Measurements from ENCODE around the gene KCNIP2.
"Not testable (repeated sequence)": the region's sequence is repeated elsewhere in the genome, so short reads cannot be mapped to it uniquely, and the experiment has no call there.

The KCNIP2 gene

DNA sequence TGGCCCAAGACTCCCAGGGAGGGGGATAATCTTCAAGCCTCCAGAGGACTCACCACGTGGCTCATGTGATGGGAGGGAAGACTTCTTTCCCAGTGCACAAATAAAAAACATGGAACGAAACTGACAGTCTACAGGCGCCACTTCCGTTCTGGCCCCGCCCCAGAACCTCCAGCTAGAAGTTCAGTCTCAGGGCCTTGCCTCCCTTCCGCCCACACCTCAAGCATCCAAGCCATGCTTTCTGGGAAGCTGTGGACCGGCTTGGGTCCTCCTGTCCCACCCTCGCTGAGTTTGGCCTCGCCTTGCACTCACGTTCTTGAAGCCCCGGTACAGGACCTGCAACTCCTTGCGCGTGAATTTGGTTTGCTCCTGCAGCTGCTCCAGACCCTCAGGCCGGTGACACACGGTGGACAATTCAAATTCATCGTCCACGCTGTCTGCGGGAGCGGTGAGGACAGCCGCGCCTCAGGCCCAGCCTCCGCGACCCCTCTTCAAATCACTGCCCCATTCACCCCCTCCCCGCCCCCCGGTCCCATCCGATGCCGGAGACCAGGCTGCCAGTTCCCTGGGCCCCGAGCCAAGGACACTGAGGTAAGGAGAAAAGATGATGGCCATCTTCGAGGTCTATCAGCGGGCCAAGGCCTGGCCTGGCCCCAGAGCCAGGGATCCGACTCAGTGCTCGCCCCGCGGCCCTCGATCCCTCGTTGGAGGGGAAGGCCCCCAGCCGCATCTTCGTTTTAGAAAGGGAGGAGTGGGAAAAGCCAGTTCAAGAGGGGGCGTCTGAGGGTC lies 14.6 kb downstream of the KCNIP2 start:
- no peak for DNase-seq (ENCODE audit: low read depth)

DNA sequence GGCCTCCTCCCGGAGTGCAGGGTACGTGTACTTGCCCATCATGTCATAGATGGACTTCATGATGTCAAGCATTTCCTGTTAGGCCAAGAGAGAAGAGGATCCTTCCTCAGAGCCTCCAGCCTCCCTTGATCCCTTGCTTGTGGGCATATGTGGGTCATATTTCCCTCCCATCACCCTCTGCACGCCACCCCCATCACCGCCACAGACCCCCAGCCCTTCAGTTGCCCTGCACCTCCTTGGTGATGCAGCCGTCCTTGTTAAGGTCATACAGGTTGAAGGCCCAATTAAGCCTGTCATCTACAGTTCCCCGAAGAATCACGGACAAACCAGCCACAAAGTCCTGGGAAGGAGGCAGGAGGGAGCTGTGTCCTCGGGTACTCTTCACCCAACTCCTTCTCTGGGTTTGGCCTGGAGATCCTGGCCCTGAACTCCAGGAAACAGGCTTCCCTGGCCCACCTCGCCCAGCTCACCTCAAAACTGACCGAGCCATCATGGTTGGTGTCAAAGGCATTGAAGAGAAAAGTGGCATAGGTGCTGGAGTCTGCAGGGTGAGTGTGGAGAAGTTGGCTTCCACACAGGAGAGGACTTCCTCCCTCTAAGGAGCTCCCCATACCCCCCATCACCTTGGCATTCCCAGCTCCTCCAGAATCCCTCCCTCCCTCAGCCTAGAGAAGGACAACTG lies 15.5 kb downstream of the KCNIP2 start:
- no peak for DNase-seq (ENCODE audit: low read depth)

DNA sequence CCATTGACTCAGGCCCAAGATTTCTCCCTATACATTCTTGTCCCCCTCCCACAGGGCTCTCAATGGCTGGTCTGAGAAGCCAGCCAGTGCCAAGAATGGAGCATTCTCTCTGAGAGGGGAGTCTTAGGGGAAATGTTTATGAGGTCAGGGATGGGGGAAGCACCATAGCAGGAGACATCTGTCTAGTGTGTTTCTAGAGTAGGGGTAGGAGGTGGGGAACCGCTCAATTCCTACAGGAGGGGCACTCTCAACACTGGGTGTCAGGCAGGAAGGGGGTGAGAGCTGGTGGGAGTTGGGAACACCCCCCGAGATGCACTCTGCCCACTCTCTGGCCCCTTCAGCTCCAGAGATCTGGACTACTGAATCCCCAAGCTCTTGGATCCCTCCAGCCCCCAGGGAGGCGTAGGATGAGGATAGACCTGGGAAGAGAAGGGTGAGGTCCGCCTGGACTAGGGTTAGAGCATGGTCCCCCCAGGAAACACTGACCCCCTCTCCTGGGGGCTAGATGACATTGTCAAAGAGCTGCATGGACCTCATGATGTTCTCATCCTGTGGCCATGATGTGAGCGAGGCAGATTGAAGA lies 16.7 kb downstream of the KCNIP2 start:
- DNase-seq (ENCODE audit: low read depth) = no peak

DNA sequence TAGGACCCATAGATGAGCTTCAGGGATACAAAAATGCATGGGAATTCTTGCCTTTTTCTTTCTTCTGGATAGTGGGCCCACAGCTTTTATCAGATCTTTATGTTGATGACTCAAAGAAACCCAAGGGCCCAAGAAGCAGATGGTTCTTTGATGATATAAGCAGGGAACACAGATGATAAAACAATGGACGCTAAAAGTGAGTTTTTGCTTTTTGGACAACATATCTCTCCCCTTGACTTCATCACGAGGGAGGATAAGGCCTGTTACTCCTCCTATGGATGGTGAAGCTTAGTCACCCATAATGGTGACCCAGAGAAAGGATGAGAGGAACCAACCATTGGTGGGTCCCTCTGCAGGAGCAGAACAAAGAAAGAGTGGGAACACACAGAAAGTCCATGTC lies 18.9 kb downstream of the KCNIP2 start:
- no peak for DNase-seq (ENCODE audit: low read depth)

DNA sequence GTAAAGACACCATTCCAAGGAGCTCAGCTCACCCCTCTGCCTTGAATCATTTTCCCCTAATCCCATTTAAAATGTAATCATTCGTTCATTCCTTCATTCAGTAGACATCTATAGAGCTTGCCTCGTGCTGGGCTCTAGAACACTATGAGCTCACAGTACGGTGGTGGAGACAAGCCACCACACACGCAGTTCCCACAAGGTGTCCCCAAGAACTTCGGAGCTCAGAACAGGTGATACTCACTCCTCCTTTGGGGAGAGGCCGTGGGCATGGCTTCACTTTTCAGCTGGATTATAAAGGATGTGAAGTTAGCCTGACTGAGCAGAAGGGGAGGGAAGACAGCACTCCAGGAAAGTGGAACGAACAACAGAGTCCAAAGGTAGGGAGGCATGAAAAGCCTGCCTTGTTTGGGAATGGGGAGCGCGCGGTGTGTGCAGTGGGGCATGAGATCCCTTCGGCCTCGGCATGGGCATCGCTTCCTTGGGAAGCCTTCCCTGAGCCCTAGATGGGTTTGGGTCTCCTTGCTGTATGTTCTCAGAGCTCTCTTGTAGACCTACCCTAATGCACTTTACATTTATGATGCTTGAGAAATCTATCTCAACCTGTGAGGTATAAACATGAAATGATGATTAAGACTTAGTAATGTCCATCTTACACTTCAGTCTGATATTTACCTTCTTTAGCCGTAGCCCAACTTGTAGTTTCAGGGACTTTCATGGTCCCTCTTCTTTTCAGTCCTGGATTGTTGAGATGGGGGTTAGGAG lies 24.5 kb downstream of the KCNIP2 start:
- no peak for DNase-seq (ENCODE audit: low read depth)

DNA sequence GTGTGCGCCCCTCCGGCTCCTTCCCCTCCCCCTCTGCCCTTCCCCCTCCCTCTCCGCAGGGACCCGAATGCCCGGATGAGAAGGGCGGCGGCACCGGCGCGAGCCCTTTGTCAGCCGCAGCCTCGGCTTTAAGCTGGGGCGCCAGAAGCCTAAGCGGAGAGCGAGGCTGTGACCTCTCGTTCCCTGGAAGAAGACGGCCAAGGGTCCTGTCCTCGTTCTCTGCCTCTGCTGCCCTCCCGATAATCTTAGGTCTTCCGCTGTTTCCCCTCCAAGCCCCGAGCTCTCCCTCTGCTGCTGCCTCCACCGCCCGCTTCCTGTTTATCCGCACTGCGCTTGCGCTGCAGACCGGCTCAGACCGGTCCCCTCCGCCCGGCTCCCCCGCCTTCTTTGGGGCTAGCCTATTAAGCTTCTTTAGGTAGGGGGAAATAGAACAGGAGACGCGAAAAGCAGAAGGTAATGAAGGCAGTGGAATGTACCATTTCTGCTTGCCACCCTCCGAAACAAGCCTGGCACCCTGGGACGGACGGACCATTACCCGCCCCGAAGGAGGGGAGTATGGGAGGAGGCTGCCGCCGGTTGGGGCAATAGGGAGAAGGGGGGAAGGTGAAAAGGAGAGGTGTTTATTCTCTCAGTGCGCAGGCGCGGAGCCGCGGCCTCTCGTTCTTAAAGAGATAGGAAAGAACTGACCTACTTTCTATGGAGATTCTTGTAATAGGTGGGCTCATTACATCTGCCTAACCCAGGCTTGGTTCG lies 25.3 kb downstream of the KCNIP2 start, which contains the start of gene OGA:
Gene OGA (minus strand): TSS at position 326 of the 753 bp plus-strand sequence. CDS start 422 bp downstream, outside the sequence.
- peak; percentile 96 for DNase-seq (ENCODE audit: low read depth)

DNA sequence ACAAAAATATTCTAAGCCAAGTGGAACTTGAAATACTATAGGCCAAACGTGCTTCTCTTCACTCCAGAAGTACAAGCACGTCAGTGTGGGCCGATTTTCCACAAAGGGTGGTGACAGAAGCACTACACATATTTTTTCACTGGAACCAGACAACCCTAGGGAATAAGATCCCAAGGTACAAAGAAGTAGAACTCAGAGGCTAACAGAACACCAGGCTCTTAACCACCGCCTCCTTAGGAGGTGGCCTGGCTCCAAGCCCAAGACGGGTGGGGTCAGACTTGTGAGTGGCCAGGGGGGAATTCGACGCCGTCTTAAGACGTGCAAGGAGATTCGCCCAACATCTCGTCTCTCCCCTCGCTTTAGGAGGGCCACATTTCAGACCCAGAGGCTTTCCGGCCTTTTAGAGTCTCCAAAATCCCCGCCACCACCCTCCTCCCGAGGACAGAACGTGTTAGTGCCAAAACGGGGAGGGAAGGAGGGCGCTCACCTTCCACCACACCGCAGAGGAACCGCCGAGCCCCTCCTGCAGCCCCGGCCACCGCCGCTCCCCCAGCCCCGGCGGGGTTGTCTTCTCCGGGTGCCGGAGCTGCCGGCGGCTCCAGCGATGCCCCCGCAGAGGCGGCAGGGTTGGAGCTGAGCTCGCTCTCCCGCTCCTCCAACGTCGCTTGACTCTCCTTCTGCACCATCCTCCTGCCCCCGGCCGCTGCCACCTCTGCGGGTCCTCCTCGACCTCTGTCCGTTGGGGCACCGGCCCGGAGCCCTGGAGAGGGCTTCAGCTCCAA lies 26.1 kb downstream of the KCNIP2 start:
- DNase-seq (ENCODE audit: low read depth) = no peak

DNA sequence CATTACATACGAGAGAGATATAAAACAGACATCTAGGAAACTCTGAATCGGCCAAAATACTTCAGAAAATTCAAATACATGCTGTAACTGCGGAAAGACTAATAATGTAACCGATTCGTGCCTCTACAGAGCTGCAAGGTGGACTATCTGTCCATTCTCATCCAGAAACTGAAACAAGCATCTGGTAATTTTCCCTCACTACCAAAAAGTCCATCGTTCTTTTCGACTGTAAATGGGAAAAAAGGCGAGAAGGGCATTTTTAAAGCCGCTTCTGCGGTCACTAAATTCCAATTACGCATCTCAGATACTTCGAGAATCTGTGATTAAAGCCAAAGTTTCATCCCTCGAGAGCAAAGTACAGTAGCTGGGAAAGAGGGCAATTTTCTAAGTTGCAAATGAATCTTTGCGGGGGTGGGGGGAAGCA lies 26.7 kb downstream of the KCNIP2 start:
- DNase-seq (ENCODE audit: low read depth) = no peak

DNA sequence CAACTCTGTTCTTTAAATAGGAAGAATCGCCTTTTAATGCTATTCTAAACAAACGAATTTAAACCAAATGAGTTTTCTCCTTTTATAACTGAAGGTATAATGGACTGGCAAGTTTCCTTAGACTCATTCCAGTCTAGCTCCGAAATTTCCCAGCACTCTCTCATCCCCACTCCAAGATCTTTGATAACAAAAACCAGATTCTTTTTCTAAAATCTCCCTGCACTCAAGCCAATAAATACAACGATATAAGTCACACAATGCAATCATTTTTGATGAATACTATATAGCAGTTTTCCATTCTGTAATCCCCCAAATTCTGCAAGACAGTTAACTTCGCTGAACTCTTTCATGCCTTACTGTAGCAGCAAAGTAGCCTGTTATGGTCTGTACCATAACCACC lies 27.2 kb downstream of the KCNIP2 start:
- no peak for DNase-seq (ENCODE audit: low read depth)

DNA sequence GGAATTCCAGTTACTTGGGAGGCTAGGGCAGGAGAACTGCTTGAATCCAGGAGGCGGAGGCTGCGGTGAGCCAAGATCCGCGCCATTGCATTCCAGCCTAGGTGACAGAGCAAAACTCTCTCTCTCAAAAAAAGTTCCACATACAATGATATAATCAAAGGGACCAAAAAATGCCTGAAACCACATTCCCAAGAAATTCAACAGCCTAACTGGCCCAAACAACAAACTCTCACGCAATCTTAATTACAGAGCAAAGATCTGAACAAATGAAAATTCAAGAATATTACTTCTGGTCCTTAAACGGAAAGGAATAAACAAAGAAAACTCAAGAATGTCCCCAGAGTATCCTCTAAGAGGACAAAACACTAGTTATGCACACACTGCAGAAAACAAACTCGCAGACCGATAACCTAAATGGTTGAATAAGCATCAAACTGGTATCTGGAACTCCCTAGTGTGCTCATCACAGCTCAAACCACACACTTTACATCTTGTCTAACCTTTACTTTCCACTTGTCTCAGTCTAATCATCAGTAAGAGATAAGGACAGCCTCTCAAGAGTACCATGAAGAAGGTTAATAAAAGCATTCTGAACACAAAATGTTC lies 29.0 kb downstream of the KCNIP2 start:
- DNase-seq (ENCODE audit: low read depth) = no peak

DNA sequence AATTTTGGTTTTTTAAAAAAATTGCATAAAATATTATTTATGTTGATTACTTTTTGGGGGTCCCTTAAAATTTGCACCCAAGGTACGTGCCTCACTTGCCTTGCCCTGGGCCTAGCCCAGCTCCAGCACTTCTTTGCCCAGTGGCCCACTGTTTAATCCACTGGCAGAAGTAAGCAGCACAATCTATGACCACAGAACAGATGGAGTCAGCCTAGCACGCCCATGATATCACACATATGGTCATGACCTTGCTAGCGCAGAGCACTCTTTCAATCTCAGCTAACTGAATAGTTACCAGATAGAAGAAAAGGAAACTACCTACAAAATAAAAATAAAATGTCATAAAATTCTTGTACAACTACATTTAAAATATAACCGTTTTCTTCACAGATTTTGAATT lies 31.0 kb downstream of the KCNIP2 start:
- no peak for DNase-seq (ENCODE audit: low read depth)

DNA sequence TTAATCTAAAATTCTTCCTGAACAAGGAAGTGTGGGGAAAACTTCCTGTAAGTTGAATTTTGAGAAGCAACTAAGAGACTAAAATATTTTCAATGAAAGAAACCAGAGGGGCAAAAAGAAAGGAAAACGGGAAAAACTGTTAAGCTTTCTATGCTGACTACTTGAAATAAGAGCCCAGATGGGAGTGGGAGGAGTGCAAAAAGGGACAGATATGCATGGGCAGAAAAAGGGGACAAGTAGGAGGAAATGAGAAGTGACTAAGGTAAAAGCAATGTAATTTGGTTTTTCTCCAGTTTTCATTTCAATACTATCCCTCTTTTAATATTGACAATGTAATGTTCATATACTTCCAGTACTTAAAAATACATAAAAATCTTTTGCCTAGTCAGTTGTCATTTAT lies 36.4 kb downstream of the KCNIP2 start:
- DNase-seq (ENCODE audit: low read depth) = no peak

DNA sequence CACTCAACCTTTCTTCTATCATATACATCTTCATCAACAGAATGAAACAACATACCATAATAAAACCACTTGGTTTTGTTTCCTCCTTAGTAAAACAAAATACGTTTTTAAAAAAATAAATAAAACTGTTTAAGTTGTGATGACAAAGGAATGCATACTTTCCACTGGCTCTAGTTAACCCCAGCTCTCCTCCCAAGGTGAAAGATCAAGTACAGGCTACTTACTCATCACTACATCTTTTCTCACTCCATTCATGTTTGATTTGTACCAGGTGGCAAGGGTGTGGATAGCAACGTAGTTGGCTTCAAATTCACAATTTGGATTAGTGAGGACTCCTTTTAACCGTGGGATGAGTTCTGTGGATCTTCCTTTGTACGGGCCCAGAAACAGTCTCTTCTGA lies 40.1 kb downstream of the KCNIP2 start:
- DNase-seq (ENCODE audit: low read depth) = no peak

DNA sequence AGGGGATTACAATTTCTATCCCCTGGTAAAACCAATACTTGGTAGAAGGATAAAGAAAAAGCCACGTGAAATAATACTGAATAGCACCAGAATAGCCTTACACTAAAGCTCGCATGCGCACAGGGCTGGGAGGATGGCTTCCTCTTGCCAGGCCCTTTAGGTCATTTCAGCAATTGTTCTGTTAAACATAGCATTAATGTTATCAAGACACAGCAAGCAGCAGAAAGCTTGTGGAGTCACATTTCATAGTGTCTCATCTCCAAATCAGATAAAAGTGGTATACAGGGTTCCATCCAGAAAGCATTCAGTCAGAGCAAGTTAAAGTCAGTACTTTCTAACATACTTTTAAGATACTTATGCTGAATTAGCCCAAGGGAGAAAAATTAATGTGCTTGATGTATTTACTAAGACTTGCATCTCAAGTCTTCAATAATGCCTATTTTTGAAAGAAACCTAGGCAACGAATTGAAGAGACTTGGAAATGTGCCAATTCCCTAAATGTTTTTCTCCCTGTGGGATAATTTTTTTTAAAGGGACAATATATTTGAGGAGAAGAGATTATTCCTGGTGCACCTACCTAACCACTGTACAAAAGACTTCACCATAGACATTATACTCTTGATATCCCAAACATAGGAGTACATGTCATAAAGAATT lies 46.1 kb downstream of the KCNIP2 start:
- DNase-seq (ENCODE audit: low read depth) = no peak

DNA sequence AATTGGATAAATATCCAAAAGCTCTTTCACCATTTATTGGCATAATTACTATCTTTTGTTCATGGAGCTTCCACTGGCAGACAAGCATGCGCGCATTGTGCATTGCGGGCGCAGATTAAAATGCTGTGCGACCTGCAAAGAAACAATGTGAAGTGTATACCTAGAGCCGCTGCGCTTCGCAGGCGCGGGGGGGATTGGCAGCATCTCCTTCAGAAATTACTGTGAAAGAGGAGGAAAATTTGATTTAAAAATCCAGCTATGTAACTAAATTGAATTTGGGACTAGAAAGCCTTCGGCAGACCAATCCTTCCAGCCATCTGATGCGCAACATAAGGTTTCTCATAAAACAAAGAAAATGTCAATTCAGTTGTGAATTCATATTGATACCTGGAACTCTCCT lies 50.1 kb downstream of the KCNIP2 start:
- DNase-seq (ENCODE audit: low read depth) = no peak

DNA sequence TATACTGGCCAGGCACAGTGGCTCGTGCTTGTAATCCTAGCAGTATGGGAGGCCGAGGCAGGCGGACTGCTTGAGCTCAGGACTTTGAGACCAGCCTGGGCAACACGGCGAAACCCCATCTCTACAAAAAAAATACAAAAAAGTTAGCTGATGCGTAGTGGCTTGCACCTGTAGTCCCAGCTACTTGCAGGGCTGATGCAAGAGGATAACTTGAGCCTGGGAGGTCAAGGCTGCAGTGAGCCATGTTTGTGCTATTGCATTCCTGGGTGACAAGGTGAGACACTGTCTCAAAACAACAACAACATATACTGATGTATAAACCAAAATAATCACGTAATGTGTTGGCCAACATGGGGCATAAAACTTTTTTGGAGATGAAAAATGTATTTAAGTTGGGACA lies 53.9 kb downstream of the KCNIP2 start:
- DNase-seq (ENCODE audit: low read depth) = no peak

DNA sequence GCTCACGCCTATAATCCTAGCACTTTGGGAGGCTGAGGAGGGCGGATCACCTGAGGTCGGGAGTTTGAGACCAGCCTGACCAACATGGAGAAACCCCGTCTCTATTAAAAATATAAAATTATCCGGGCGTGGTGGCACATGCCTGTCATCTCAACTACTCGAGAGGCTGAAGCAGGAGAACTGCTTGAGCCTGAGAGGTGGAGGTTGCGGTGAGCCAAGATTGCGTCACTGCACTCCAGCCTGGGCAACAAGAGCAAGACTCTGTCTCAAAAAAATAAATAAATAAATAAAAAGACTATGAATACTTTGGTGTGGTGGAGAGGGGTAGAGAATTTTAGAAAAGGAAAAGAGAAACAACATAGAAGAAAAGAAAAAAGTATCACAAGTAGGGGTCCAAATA lies 54.4 kb downstream of the KCNIP2 start:
- DNase-seq (ENCODE audit: low read depth) = not testable (repeated sequence)

DNA sequence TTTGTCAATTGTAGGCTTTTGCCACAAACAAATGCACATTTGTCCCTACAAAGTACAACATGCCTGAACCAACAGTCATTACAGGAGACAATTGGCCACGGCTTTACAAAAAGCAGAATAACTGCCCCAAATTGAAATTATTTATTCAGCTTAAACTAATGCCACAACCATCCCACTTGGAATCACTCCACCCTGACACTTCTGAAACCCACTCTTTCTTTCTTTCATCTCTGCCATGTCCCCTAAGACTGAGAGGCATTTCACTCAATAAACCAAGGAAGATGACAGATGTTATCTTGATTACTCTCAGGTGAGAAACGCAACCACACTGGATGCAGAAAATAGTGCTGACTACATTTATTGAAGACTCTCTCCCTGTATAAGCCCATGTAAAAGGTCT lies 57.8 kb downstream of the KCNIP2 start:
- no peak for DNase-seq (ENCODE audit: low read depth)

DNA sequence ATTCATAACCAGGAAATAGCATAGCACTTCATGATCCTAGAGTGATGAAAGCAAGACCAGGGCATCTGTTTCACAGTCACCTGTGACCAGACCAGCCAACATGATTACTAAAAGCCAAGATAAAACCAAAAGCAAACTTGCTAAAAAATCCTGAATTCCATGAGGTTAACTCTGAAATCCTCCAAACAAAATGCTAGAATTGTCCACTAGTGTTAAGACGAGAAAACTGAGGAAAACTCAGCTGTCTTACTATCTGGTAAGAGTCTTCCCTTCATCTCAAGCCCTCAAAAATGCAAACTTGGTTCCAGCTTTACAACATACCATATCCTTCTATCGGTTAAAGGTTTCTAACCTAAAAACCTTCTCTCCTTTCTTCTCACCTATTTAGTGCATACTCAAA lies 59.0 kb downstream of the KCNIP2 start:
- DNase-seq (ENCODE audit: low read depth) = no peak

DNA sequence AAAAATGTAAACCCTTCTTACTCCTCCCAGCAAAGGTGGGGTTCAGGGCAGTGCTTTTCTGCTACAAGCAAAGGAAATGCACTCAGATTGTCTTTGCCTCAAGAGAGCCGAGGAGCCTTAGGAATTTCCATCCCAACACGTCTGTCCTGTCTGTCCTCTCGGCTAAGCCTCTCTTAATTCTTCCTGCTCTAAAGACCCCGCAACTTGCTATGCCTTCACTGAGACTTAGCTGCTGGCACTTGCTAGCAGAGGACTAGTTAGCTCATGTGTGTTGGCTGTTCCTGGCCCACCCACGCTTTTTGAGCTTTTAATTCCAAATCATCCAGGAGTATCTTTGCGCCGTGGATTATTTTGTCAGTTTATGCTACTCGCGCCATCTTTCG lies 59.9 kb downstream of the KCNIP2 start:
- DNase-seq (ENCODE audit: low read depth) = no peak
